HepG2 (cell line): ENCODE measurements around the gene REPIN1. TPM values are rescaled to one million over a fixed set of nuclear protein-coding genes. Genes with fewer than 3 reads are reported as not detected.

Source experiments
- CENPX ChIP-seq: sonication (generic); formaldehyde crosslinking; IDR thresholded peaks from 2 replicates; pipeline ENCODE4 v1.9.0; 2021; ENCODE audit warnings: mild to moderate bottlenecking, missing genetic modification reagents, moderate library complexity
- CREB3 ChIP-seq: sonication (generic); formaldehyde crosslinking; IDR thresholded peaks from 2 replicates; pipeline ENCODE4 v1.5.0; 2020; ENCODE audit warnings: missing genetic modification reagents
- ELF3 ChIP-seq: IDR thresholded peaks from 2 replicates; pipeline ENCODE4 v1.6.1; 2016; ENCODE audit warnings: missing genetic modification reagents, missing compliant biosample characterization
- GATAD2A ChIP-seq: IDR thresholded peaks from 2 replicates; pipeline ENCODE4 v1.6.1; 2016
- HMG20A ChIP-seq: IDR thresholded peaks from 2 replicates; pipeline ENCODE4 v1.6.1; 2016; ENCODE audit warnings: borderline replicate concordance
- JARID2 ChIP-seq: sonication (generic); formaldehyde crosslinking; IDR thresholded peaks from 2 replicates; pipeline ENCODE4 v1.8.1; 2023; ENCODE audit warnings: missing genetic modification reagents, inconsistent platforms; ENCODE audit not compliant: insufficient replicate concordance
- KAT7 ChIP-seq: IDR thresholded peaks from 2 replicates; pipeline ENCODE4 v1.6.1; 2018; ENCODE audit warnings: borderline replicate concordance, missing compliant biosample characterization
- PAF1 ChIP-seq: IDR thresholded peaks from 2 replicates; pipeline ENCODE4 v1.6.1; 2016; ENCODE audit warnings: missing genetic modification reagents, missing compliant biosample characterization
- PHF8 ChIP-seq: sonication (generic); formaldehyde crosslinking; IDR thresholded peaks from 2 replicates; pipeline ENCODE4 v1.5.0; 2020; ENCODE audit warnings: missing genetic modification reagents
- POLR2AphosphoS5 ChIP-seq: IDR thresholded peaks from 2 replicates; pipeline ENCODE4 v1.6.1; 2012; ENCODE audit warnings: low read depth, low read length
- TOE1 ChIP-seq: sonication (generic); formaldehyde crosslinking; IDR thresholded peaks from 2 replicates; pipeline ENCODE4 v1.4.0; 2020; ENCODE audit warnings: mild to moderate bottlenecking, missing genetic modification reagents
- ZFX ChIP-seq: sonication (generic); formaldehyde crosslinking; IDR thresholded peaks from 2 replicates; pipeline ENCODE4 v1.4.0; 2020; ENCODE audit warnings: mild to moderate bottlenecking, low read depth, missing genetic modification reagents, moderate library complexity
- ZFY ChIP-seq: sonication (generic); formaldehyde crosslinking; IDR thresholded peaks from 2 replicates; pipeline ENCODE4 v1.4.0; 2020; ENCODE audit warnings: missing genetic modification reagents
- ZNF292 ChIP-seq: sonication (generic); formaldehyde crosslinking; IDR thresholded peaks from 2 replicates; pipeline ENCODE4 v1.8.1; 2022; ENCODE audit warnings: mild to moderate bottlenecking, low read depth, missing genetic modification reagents, borderline replicate concordance
- ZNF556 ChIP-seq: sonication (generic); formaldehyde crosslinking; IDR thresholded peaks from 2 replicates; pipeline ENCODE4 v1.4.0; 2020; ENCODE audit warnings: mild to moderate bottlenecking, missing genetic modification reagents, borderline replicate concordance
- ZNF589 ChIP-seq: sonication (generic); formaldehyde crosslinking; conservative IDR thresholded peaks from 2 replicates; pipeline ENCODE4 v1.8.0; 2022; ENCODE audit warnings: mild to moderate bottlenecking, moderate library complexity, missing genetic modification reagents
- ZNF777 ChIP-seq: sonication (generic); formaldehyde crosslinking; IDR thresholded peaks from 2 replicates; pipeline ENCODE4 v1.4.0; 2020; ENCODE audit warnings: missing genetic modification reagents
- polyA plus RNA-seq, 8 experiments: library from polyadenylated mRNA; depleted of rRNA in 3 of 8; stranded (reverse) in 7 of 8; unstranded in 1 of 8; fragments of >200 nt; fragmentation: Illumina TruSeq in 4 of 8; extraction: Trizol in 4 of 8; gene quantifications; 2 replicates each; pipeline versions ENCODE4 v1.2.1 to v1.2.3, GENCODE V29; 2011 to 2016; ENCODE audit warnings: low read depth in 4 of 8, missing spikeins in 1 of 8, mixed read lengths in 1 of 8; ENCODE audit not compliant: insufficient read depth in 1 of 8
- total RNA-seq, 5 experiments: library from RNA; depleted of rRNA; stranded (reverse); fragments of >200 nt; fragmentation: Illumina TruSeq; extraction: Trizol; gene quantifications; 2 replicates each; pipeline ENCODE4 v1.2.3, GENCODE V29; 2016; ENCODE audit warnings: low read depth in 1 of 5
- TF ChIP-seq, protein P1 (sequence below): sonication (generic); formaldehyde crosslinking; IDR thresholded peaks from 2 replicates; pipeline ENCODE4 v1.5.0; 2020; ENCODE audit warnings: mild to moderate bottlenecking, missing genetic modification reagents
- TF ChIP-seq, protein P2 (sequence below): sonication (generic); formaldehyde crosslinking; IDR thresholded peaks from 2 replicates; pipeline ENCODE4 v1.5.1; 2020; ENCODE audit warnings: missing genetic modification reagents, mild to moderate bottlenecking, borderline replicate concordance
- TF ChIP-seq, protein P3 (sequence below): sonication (generic); formaldehyde crosslinking; IDR thresholded peaks from 2 replicates; pipeline ENCODE4 v1.5.1; 2020; ENCODE audit warnings: missing genetic modification reagents, mild to moderate bottlenecking, borderline replicate concordance
- TF ChIP-seq, protein P4 (sequence below): sonication (generic); formaldehyde crosslinking; IDR thresholded peaks from 2 replicates; pipeline ENCODE4 v1.5.1; 2020; ENCODE audit warnings: missing genetic modification reagents, mild to moderate bottlenecking, borderline replicate concordance

The REPIN1 gene
- total and polyA plus RNA-seq, 2 of the 13 experiments (the other 11 are each of a cell fraction or from before 2014, with no cell fraction given) = 69.9 to 108 TPM

DNA sequence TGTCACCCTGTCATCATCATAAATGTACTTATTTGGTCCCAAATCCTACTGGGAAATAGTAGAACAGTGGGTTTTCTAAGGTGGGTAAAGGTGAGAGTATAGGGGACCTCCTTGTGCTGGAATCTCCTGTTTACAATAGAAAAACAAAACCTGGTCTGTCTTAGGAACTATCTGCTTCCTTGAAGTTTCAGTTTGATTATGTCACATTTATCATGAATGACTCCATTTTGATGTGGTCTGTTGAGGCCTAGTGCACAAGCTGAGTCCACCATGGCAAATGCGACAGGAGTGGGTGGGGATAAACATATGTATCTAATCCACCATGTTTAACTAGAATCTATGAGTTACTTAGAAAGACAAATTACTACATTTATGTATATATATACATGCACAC is 13.0 kb upstream of the REPIN1 start (continued):
- TF ChIP-seq, protein P1, sequence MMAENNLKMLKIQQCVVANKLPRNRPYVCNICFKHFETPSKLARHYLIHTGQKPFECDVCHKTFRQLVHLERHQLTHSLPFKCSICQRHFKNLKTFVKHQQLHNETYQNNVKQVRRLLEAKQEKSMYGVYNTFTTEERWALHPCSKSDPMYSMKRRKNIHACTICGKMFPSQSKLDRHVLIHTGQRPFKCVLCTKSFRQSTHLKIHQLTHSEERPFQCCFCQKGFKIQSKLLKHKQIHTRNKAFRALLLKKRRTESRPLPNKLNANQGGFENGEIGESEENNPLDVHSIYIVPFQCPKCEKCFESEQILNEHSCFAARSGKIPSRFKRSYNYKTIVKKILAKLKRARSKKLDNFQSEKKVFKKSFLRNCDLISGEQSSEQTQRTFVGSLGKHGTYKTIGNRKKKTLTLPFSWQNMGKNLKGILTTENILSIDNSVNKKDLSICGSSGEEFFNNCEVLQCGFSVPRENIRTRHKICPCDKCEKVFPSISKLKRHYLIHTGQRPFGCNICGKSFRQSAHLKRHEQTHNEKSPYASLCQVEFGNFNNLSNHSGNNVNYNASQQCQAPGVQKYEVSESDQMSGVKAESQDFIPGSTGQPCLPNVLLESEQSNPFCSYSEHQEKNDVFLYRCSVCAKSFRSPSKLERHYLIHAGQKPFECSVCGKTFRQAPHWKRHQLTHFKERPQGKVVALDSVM (CRISPR knock-in tag) = no peak
- TF ChIP-seq ZNF777 (CRISPR knock-in tag) = no peak
- TF ChIP-seq CENPX (CRISPR knock-in tag) = no peak
- TF ChIP-seq ZNF556 (CRISPR knock-in tag) = no peak
- no peak for TF ChIP-seq POLR2AphosphoS5
- TF ChIP-seq, protein P2, sequence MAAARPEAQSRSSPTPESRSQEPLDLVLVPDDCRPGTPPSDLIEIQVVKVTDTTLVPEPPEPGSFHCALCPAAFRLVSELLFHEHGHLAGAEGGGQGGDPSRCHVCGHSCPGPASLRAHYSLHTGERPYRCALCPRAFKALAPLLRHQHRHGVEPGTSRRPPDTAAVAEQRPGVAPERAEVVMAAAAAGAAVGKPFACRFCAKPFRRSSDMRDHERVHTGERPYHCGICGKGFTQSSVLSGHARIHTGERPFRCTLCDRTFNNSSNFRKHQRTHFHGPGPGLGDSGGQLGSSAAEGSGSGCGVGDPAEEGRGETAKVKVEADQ (CRISPR knock-in tag) = 0 out of 2 replicates have a peak, but pooled peaks have one; percentile 8
- no peak for TF ChIP-seq CREB3
- TF ChIP-seq ZFY (CRISPR knock-in tag) = peak; percentile 35; the same call in 1 of the 2 replicates
- TF ChIP-seq PHF8 (CRISPR knock-in tag) = 0 out of 2 replicates have a peak, but pooled peaks have one; percentile 6
- TF ChIP-seq KAT7 (CRISPR knock-in tag) = peak; percentile 23; the same call in 1 of the 2 replicates
- TF ChIP-seq TOE1 (CRISPR knock-in tag) = no peak
- TF ChIP-seq GATAD2A = 0 out of 2 replicates have a peak, but pooled peaks have one; percentile 7
- TF ChIP-seq, protein P3, sequence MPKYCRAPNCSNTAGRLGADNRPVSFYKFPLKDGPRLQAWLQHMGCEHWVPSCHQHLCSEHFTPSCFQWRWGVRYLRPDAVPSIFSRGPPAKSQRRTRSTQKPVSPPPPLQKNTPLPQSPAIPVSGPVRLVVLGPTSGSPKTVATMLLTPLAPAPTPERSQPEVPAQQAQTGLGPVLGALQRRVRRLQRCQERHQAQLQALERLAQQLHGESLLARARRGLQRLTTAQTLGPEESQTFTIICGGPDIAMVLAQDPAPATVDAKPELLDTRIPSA (CRISPR knock-in tag) = no peak
- peak; percentile 5; the same call in 1 of the 2 replicates for TF ChIP-seq ELF3 (CRISPR knock-in tag)
- TF ChIP-seq, protein P4, sequence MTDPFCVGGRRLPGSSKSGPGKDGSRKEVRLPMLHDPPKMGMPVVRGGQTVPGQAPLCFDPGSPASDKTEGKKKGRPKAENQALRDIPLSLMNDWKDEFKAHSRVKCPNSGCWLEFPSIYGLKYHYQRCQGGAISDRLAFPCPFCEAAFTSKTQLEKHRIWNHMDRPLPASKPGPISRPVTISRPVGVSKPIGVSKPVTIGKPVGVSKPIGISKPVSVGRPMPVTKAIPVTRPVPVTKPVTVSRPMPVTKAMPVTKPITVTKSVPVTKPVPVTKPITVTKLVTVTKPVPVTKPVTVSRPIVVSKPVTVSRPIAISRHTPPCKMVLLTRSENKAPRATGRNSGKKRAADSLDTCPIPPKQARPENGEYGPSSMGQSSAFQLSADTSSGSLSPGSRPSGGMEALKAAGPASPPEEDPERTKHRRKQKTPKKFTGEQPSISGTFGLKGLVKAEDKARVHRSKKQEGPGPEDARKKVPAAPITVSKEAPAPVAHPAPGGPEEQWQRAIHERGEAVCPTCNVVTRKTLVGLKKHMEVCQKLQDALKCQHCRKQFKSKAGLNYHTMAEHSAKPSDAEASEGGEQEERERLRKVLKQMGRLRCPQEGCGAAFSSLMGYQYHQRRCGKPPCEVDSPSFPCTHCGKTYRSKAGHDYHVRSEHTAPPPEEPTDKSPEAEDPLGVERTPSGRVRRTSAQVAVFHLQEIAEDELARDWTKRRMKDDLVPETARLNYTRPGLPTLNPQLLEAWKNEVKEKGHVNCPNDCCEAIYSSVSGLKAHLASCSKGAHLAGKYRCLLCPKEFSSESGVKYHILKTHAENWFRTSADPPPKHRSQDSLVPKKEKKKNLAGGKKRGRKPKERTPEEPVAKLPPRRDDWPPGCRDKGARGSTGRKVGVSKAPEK (CRISPR knock-in tag) = no peak
- no peak for TF ChIP-seq ZNF589 (CRISPR knock-in tag)
- no peak for TF ChIP-seq PAF1 (CRISPR knock-in tag)
- TF ChIP-seq HMG20A (CRISPR knock-in tag) = 0 out of 2 replicates have a peak, but pooled peaks have one; percentile 7
- no peak for TF ChIP-seq JARID2
- TF ChIP-seq ZFX = peak; percentile 73
- TF ChIP-seq ZNF292 (CRISPR knock-in tag) = 0 out of 2 replicates have a peak, but pooled peaks have one; percentile 6
